GDM1 (cell line): Measurements from ENCODE around the gene PLXNA4.
A peak's percentile ranks its signal among the peaks of the same experiment; 100 is the strongest.

Experiments
- DNase-seq: peaks from one replicate; lab custom pipeline; 2025; lab: John Stamatoyannopoulos, UW

Gene PLXNA4

GRCh38 chr7:132532281-132532680, 44.0 kb downstream of the PLXNA4 start:
- DNase-seq: no peak

DNA sequence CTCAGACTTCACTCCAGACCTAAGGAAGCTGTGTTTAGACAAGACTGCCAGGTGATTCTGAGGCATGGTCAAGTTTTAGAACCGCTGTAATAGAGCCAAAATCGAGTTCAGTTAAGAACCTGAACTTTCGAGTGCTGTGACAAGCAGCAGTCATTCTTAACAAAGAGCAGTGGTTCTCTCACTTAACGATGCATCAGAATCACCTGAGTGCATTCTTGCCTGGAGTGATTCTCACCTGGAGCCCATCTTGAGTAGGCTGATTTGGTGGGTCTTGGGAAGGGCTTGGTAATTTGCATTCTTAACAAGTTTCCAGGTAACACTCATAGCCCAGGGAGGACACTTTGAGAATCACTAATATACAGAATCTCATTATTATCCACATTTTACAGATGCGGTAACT, 44.7 kb downstream of the PLXNA4 start:
- no peak for DNase-seq

DNA sequence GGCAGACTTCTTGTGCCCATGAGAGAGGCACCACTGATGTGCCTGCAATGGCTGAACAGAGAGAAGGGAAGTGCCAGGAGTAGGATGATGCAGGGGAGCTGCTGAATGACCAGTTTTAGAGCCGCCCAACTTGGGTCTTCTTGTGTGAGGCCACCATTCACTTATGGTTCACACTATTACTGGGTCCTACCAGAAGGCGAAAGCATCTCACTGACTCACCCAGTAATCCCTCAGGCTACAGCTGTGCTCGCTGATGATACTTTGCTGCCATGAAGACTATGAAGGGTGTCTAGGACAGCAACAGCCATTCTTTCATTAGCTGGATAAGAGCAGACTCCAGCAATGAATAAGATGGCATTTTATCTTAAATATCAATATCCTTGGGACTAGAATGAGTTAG, 47.6 kb downstream of the PLXNA4 start:
- DNase-seq: no peak

- no peak for DNase-seq
Observed at GRCh38 chr7:132527467-132528410, 48.5 kb downstream of the PLXNA4 start.

DNA sequence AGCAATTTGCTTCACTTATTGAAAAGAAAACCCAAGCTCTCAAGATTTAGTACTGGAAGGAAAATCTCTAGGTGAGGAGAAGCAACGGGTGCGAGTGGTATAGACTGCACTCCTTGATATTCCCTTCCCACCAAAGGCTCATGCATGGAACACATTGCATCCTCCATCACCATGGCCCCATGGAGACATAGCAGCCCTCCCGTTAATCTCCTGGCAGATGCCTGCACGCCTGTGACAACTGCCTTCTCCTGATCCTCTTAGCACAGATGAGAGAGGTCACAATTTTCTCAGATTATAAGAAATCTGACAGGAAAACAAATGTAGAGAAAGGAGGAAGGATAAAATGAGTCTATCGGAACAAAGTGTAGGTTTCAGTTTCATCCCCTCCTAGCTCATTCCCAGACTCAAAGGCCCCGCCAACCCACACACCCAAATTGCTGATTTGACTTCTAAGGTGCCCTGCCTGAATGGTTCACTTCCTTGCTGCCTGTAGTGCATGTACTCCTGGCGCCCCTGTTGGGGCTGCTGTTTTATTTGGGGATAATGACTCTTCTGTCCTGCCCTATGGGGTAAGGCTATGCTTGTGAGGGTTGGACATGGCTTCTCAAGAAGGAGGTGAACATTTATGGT, 50.0 kb downstream of the PLXNA4 start:
- DNase-seq: no peak

GRCh38 chr7:132521423-132521822, 54.8 kb downstream of the PLXNA4 start:
- DNase-seq: no peak

- DNase-seq: no peak
Observed at GRCh38 chr7:132520591-132521280, 55.5 kb downstream of the PLXNA4 start.

DNA sequence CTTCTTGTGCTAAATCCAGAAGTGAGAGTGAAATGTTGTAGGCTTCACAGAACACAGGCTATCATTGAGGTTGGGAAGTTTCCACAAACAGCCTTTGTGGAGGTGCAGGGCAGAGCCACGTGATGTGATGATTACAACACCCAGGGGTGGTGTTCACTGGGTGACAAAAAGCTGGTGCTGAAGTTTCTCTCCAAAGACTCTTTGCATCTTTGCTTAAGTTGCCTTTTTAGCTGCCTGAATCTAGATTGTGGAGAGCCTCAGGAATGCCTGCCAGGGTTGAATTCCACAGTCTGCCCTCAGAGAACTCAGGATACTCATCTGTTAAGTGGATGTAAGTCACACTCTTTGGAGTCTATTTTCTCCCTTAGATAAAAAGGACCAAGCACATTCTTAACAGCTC, 56.3 kb downstream of the PLXNA4 start:
- no peak for DNase-seq

DNA sequence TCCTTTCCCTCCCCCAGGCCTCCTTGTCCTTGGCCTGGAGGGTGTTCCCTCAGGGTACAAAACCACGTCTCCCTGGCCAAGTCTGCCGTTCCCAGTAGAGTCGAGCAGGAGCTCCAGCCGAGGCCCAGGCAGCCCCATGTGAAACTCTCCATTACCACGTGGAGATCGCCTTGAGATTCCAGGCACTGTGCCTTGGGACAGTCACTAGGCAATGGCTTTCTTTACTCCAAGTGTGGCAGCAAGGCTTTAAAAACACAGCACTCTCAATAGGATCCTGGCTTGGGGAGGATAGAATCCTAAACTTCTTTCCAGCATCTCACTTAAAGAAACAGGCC, 57.5 kb downstream of the PLXNA4 start:
- DNase-seq: no peak

GRCh38 chr7:132518102-132518838, 58.0 kb downstream of the PLXNA4 start:
- no peak for DNase-seq

DNA sequence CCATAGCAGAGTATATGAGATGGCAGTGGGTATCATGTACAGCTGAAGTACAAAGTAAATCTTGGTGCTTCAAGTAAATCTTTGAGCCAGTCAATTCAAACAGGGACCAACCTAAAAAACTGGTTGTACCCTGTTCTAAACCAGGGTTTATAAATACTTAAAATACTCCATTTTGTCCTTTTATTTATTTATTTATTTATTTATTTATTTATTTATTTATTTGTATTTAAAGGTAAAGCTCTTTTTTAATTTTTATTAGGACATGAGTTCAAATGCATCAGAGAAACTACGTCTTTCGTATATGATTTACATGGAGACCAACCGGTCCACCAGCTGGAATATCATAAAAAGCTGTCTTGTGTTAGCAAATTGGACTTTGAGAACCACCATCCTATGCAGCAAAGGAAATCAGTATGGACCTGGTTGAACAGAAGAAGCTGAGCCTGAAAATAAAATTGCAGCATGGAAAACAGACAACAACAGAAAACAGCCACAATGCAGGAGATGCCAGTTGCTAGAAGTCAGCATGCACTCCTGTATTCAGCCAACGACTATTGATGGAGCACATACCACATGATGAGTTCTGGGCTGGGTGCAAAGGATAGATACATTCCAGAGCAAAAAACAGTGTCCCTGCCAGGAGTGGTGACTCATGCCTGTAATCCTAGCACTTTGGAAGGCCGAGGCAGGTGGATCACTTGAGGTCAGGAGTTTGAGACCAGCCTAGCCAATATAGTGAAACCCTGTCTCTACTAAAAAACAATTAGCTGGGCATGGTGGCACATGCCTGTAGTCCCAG, 60.0 kb downstream of the PLXNA4 start:
- DNase-seq: no peak

DNA sequence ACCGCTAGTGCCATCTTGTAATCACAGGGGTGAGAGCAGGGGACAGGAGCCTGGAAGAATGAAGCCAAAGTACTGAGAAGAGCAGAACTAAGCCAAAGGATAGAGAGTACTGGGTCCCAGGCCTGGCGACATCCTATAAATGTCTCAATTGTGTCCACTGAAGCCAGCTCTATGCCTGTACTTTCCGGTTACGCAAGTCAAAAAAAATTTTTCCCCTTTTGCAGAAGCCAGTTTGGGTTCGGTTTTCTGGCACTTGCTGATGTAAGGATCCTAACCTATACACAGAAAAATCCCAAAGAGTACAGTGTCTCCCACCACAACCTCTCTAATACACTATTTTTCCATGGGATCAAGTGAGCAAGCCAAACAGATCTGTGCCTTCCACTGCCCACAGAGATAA, 61.1 kb downstream of the PLXNA4 start:
- no peak for DNase-seq

DNA sequence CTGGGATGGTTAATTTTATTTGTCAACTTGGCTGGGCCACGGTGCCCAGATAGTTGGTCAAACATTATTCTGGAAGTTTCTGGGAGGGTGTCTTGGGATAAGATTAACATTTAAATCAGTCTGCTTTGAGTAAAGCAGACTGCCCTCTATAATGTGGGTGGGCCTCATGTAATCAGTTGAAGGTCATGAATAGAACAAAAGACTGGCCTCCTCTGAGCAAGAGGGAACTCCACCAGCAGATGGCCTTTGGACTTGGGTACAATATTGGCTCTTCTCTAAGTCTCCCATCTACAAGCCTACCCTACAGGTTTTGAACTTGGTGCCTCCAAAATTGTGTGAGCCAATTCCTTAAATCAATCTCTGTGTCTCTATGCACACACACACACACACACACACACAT, 61.8 kb downstream of the PLXNA4 start:
- DNase-seq: no peak

DNA sequence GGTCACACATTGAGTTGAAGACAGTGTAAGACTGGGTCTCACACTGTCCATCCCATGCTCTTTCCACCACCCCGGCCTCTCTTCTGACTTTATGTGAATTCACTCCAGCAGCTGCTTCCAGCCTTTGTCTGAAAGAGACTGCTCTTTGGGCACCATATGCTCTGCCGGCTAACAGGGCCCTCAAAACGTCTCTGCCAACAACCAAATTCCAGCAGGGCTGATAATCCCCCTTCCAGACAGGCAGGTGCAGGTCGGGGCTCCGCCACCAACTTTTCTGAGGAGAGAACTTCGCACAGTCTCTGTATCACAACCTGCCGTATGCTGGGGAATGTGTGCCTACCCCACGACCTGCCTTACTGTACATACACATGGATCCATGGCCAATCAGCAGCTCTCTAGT, 64.3 kb downstream of the PLXNA4 start:
- no peak for DNase-seq

GRCh38 chr7:132511387-132511786, 64.9 kb downstream of the PLXNA4 start:
- DNase-seq: no peak

DNA sequence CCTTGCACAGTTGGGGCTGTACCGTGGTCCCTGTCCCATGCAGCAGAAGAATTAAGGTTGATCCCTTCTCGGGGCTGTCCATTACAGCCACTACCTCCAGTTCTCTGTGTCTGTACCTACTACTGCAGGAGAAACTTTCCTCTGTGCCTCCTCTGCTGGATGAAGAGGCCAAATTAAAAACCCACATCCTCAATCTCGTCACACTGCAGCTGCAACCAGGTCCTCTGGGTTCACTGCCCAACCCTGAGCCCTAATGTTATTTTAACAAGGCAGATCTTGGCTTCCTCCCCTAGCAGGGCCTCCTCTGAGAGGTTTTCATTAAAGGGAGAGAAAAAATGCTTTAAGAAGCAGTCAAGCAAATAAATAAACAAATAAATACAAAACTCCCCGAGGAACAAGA, 66.6 kb downstream of the PLXNA4 start:
- DNase-seq: peak; percentile 18

DNA sequence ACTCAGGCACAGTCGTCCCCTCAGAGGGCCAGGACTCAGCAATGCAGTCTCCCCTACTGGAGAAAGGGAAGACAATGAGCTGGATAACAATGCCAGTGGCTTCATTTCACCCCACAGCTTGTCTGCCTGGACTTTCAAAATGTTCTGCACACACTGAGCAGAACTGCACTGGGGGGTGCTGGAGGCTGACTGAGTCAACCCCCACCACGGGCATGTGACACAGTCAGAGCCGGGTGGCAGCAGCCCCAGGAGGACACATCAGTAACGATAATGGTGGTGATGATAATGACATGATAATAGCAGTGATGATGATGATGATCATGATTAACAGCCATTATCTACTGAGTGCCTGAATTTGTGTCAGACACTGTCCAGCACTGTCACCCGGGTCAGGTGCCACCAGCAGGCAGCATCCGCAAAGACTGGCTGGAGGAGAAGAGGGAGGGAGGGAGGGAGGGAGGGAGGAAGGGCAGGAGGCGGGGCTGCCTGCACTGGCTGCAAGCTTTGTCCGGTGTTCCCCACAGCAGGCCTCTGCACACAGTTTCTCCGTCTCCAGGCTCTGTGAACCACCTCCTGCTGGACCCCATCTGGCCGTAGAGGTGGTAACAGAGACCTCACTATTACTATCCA, 67.4 kb downstream of the PLXNA4 start:
- DNase-seq: no peak

- DNase-seq: no peak
Observed at GRCh38 chr7:132504852-132505251, 71.4 kb downstream of the PLXNA4 start.

DNA sequence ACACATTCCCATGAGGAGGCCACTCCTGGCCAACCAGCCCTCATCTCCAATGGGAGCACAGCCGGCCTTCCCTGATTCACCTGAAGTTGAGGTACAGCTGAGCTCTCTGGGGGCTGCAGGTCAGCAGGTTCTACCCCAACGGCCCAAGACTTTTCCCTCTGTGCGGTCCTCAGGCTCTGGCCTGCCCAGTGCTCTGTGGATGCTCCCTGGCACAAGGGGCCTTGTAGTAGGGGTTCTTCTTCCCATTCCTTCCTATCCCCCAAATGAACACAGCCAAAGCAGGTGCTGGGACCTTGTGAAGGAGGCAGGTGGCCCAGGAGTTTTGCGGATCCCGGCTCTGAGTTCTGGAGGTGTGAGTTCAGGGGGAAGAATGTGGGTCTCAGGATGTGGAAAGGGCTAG, 72.2 kb downstream of the PLXNA4 start:
- no peak for DNase-seq

DNA sequence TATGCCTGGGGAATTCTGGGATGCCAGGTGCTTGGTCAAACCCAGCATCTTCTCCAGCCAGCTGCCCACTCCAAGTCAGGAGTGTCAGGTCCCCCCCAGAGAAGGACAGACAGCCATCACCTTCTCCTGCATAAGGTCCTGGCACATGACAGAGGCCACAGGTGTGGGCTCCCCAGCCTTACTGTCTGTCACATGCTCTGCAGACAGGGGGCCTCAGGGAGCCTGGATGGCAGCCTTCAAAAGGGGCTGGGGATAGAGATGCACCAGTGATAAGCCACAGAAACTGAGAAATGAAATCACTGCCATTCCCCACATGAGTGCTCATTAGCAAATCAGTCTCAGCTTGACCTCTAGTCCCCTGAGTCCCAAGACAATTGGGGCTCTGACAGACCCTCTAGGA, 72.9 kb downstream of the PLXNA4 start:
- no peak for DNase-seq

DNA sequence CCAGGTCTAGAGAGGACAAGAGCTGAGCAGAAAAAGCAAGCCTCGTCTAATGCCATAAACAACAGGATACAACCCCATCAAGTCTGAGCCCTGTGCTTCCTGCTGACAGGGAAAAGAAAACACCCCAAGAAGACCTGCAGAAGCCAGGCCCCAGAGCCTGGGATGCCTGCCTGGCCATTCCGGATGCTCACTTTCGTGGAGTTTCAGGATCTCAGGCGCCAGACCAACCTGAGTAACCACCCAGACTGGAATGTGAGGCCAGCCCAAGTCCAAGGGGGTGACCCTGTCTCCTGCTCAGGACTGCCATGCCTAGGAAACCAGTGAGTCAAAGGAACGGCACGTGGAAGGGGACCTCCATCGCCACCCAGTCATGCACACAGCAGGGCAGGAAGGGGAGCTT, 74.3 kb downstream of the PLXNA4 start:
- no peak for DNase-seq
